Lower lobe of right lung (tissue), 2 donors: ENCODE measurements around the gene SPOCD1. TPM values are rescaled to one million over a fixed set of nuclear protein-coding genes. Genes with fewer than 3 reads are reported as not detected.

ENCODE experiments used
- ATAC-seq, 2 donors: fragments of 200-7000 bp; cut with Tn5 transposase; one replicate each; pipeline ENCODE4 v1.9.1; 2020 to 2022; ENCODE audit warnings: mild to moderate bottlenecking in 2 of 2, moderate library complexity in 2 of 2
- DNase-seq: peaks from one replicate; pipeline ENCODE4 v3.0.0-alpha.2; 2020
- H3K27ac ChIP-seq: fragments of 200-600 bp; one replicate; pipeline ENCODE4 v1.8.0; 2022
- H3K27me3 ChIP-seq: fragments of 200-600 bp; one replicate; pipeline ENCODE4 v1.8.0; 2022; ENCODE audit warnings: low read depth
- H3K36me3 ChIP-seq: fragments of 200-600 bp; one replicate; pipeline ENCODE4 v1.8.0; 2022; ENCODE audit warnings: mild to moderate bottlenecking
- H3K4me1 ChIP-seq: fragments of 200-600 bp; one replicate; pipeline ENCODE4 v1.8.0; 2022
- H3K4me3 ChIP-seq: fragments of 200-600 bp; one replicate; pipeline ENCODE4 v1.8.0; 2022; ENCODE audit warnings: mild to moderate bottlenecking
- H3K9me3 ChIP-seq: fragments of 200-600 bp; one replicate; pipeline ENCODE4 v1.8.0; 2022
- CTCF ChIP-seq: fragments of 200-600 bp; IDR thresholded peaks from one replicate; pipeline ENCODE4 v1.8.0; 2022; ENCODE audit warnings: antibody characterized with exemption, mild to moderate bottlenecking
- intact Hi-C: fragments of 100-400 bp; cut with DNase I; formaldehyde crosslinking; loops from one replicate; pipeline ENCODE4 v1.11.0; 2022
- total RNA-seq: library from RNA; stranded (reverse); fragmentation: NEBNext Ultra II Directional; extraction: Animal tissue kit (Norgen Biotek cat#: 25700); gene quantifications from one replicate; pipeline ENCODE4 v1.2.1, GENCODE V29; 2021
- donor health status: DM: no; HTN: yes; CAD: no; lungs with severe emphysema.

Gene SPOCD1
- total RNA-seq, 1 donor from 2014 or later = 21.6 TPM

- Histone ChIP-seq H3K9me3 (no peaks in the 10 kb centered on the region), H3K36me3 (no peaks in the 10 kb centered on the region), H3K27me3 (peaks cover 4% of the 10 kb centered on the region), H3K27ac (no peak overlapping the region), H3K4me1 (no peaks in the 10 kb centered on the region), H3K4me3 (no peak overlapping the region)
- no peak for DNase-seq
- intact Hi-C loops = no loop called here
- no peak for ATAC-seq
- TF ChIP-seq CTCF = no peak
These were observed 67.5 kb downstream of the SPOCD1 start for GRCh38 chr1:31748365-31748764.

DNA sequence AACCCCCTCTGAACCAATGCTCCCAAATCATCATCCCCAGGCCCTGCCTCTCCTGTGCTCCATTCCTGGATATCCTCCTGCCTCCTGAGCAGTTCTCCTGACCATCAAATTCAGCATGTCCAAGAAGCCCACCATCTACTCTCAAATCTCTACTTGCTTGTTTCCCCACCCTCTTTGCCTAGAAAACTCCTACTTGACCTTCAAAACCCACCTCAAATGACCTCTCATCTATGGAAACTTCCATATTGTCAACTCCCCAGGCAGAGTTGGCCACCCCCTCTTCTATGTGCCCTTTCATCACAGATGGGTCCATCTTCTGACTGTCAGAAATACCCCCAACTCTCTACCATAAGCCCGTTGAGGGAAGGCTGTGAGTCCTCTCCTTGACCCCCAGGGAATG, 68.5 kb downstream of the SPOCD1 start:
- ATAC-seq (no peak), DNase-seq (no peak)
- Histone ChIP-seq H3K27ac (no peak overlapping the region), H3K36me3 (no peaks in the 10 kb centered on the region), H3K27me3 (peaks cover 4% of the 10 kb centered on the region), H3K4me3 (no peak overlapping the region), H3K9me3 (no peaks in the 10 kb centered on the region), H3K4me1 (no peaks in the 10 kb centered on the region)
- intact Hi-C loops = no loop called here
- no peak for TF ChIP-seq CTCF

GRCh38 chr1:31746687-31747086, 69.1 kb downstream of the SPOCD1 start:
- TF ChIP-seq CTCF = no peak
- intact Hi-C loops = no loop called here
- H3K4me1 ChIP-seq = no peaks in the 10 kb centered on the region
- no peaks in the 10 kb centered on the region for H3K9me3 ChIP-seq
- H3K27ac ChIP-seq = no peak overlapping the region
- H3K27me3 ChIP-seq = peaks cover 4% of the 10 kb centered on the region
- ATAC-seq = no peak
- no peak overlapping the region for H3K4me3 ChIP-seq
- no peaks in the 10 kb centered on the region for H3K36me3 ChIP-seq
- no peak for DNase-seq

DNA sequence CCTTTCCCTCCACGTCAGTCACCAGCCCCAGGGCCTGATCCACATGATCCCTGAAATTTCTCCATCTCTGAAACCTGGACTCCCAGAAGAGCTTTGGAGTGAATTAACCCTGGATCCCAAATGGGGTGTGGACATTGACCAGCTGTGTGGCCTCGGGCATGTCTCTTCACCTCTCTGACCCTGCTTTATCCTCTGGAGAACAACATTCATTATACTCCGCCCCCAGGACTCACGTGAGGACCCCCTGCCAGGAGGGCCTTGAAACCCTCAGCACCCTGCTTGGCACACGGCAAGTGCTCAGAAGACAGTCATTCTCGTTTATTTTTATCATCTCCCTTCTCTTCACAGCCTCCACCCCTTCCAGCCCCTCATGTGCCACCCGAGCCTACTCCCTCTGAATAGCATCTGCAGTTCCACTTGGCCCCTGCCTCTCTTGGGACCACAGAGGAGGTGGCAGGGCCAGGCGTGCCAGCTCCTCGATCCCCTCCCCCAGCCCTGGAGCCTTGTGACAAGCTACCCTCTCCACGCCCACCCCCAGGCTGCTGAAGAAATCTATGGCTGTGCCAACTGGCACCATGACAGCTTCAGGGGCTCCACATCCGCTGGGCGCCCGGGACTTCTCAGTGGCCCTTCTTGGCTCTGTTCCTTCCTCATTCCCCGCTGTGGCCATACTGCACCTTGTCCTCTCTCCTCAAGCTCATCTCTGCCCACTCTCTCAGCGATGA, 69.7 kb downstream of the SPOCD1 start:
- Histone ChIP-seq H3K27me3 (peaks cover 4% of the 10 kb centered on the region), H3K4me1 (no peaks in the 10 kb centered on the region), H3K36me3 (no peaks in the 10 kb centered on the region), H3K9me3 (no peaks in the 10 kb centered on the region), H3K4me3 (no peak overlapping the region), H3K27ac (no peak overlapping the region)
- TF ChIP-seq CTCF = no peak
- intact Hi-C loops = no loop called here
- ATAC-seq (no peak), DNase-seq (no peak)

DNA sequence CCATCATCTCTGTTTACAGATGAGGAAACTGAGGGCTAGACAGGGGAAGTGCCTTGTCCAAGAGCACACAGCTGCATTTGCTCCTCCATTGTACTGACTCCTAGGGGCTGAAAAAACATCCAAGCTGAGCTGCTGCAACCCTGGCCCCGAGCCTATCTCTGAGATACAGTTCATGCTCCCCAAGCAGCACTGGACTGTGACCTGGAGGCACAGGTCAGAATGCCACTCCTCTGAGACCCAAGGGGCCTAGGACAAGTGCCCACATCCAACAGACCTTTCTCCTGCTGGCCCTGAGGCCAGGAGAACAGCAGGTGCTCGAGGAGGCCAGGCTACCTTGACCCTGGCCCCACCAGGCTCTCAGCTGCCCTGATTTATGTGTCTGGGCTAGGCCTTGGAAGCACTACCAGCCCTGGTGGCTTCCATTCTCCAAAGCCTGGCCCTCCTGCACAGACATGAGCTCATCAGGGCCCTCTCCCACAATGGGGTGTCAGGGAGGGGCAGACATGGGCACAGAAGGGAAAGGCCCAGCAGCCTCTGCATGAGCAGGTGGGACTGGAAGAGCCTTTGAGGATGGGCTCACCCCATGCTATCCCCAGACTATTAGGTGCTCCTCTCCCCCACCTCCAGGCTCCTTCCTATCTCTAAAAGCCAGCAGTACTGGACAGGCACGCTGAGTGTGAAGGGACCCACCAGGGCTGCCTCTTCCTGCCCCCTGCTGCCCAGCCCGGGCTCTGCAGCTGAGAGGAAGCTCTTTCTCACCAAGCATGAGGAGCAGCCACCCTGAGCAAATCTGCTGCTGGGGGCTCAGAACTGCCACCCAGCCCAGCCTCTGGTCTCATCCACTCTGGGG, 70.5 kb downstream of the SPOCD1 start:
- Histone ChIP-seq H3K36me3 (no peaks in the 10 kb centered on the region), H3K27ac (no peak overlapping the region), H3K27me3 (peaks cover 2% of the 10 kb centered on the region), H3K4me3 (no peak overlapping the region), H3K9me3 (no peaks in the 10 kb centered on the region), H3K4me1 (no peaks in the 10 kb centered on the region)
- intact Hi-C loops = no loop called here
- DNase-seq (no peak), ATAC-seq (peak; percentile 65 to 73)
- TF ChIP-seq CTCF = peak; percentile 58
